GM19193 (cell line): ENCODE results near the gene IRGM.
"Not testable (repeated sequence)": the region's sequence is repeated elsewhere in the genome, so short reads cannot be mapped to it uniquely, and the experiment has no call there.

Source experiments
- POLR2A ChIP-seq: IDR thresholded peaks from 4 replicates; pipeline ENCODE4 v1.6.1; 2011; ENCODE audit not compliant: insufficient read depth, insufficient read length; ENCODE audit errors: extremely low read depth

Gene IRGM

GRCh38 chr5:150846308-150846653 is at the start of gene IRGM:
IRGM (plus strand) TSS chr5:150846521; CDS start chr5:150848124, 1,603 bp downstream.
- not testable (repeated sequence) for TF ChIP-seq POLR2A

- TF ChIP-seq POLR2A: no peak
Measured at GRCh38 chr5:150797384-150797783, 48.9 kb upstream of the IRGM start.

GRCh38 chr5:150801117-150801927 is 45.0 kb upstream of the IRGM start:
- TF ChIP-seq POLR2A: no peak

- no peak for TF ChIP-seq POLR2A
Measured at GRCh38 chr5:150804388-150804787, 41.9 kb upstream of the IRGM start.

- no peak for TF ChIP-seq POLR2A
Measured at GRCh38 chr5:150809363-150809762, 37.0 kb upstream of the IRGM start.

GRCh38 chr5:150815010-150815409 is 31.3 kb upstream of the IRGM start:
- TF ChIP-seq POLR2A: no peak

GRCh38 chr5:150816946-150817345 is 29.4 kb upstream of the IRGM start:
- TF ChIP-seq POLR2A: no peak

- no peak for TF ChIP-seq POLR2A
Measured at GRCh38 chr5:150829744-150830143, 16.6 kb upstream of the IRGM start.

GRCh38 chr5:150836064-150836463 is 10.3 kb upstream of the IRGM start:
- TF ChIP-seq POLR2A: no peak

GRCh38 chr5:150836703-150837102 is 9.6 kb upstream of the IRGM start:
- no peak for TF ChIP-seq POLR2A

GRCh38 chr5:150846654-150847333 is 473 bp downstream of the IRGM start:
- TF ChIP-seq POLR2A: no peak

- no peak for TF ChIP-seq POLR2A
Measured at GRCh38 chr5:150847334-150847695, 994 bp downstream of the IRGM start.

GRCh38 chr5:150848271-150848670 is 1.9 kb downstream of the IRGM start:
- TF ChIP-seq POLR2A: no peak

- no peak for TF ChIP-seq POLR2A
Measured at GRCh38 chr5:150851039-150851438, 4.7 kb downstream of the IRGM start.

GRCh38 chr5:150853561-150853960 is 7.2 kb downstream of the IRGM start:
- no peak for TF ChIP-seq POLR2A

- no peak for TF ChIP-seq POLR2A
Measured at GRCh38 chr5:150860246-150860821, 14.0 kb downstream of the IRGM start.
